ENCODE data around the gene PPP1R13B. TPM values are rescaled to one million over a fixed set of nuclear protein-coding genes. Genes with fewer than 3 reads are reported as not detected.
"Not testable (repeated sequence)": the region's sequence is repeated elsewhere in the genome, so short reads cannot be mapped to it uniquely, and the experiment has no call there.

PPP1R13B gene
- total RNA-seq, 1 experiment from 2014 or later: 19.0 TPM

DNA sequence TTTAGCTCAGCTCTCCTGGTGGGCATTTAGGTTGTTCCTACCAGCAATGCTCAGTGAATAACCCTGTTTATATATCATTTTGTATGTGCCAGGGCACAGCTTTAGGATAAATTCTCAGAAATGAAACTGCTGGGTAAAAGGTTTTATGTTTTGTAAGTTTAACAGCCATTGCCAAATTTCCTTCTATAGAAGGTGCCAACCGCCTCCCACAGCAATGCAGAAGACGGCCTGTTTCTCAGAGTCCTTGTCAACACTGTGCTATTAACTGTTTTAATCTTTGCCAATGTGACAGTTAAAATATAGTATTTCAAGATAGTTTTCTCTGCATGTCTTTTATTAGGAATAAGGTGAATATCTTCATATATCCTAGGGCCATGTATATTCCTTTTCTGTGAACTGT lies 65.0 kb downstream of the PPP1R13B start:
- no peaks in the 10 kb centered on the region for H3K27me3 ChIP-seq (ENCODE audit: control insufficient read depth, insufficient read depth, low read length)
- no peaks in the 10 kb centered on the region for H3K36me3 ChIP-seq (ENCODE audit: control insufficient read depth, insufficient read depth, low read length)
- H3K27ac ChIP-seq (ENCODE audit: low read length): no peak overlapping the region
- H3K4me3 ChIP-seq (ENCODE audit: low read depth in 2 of 2, low read length in 2 of 2): no peak overlapping the region
- no peak for DNase-seq (ENCODE audit: low read depth, low spot score)
- ChIA-PET POLR2A (no interaction called here), CTCF (interaction anchor here (0.5 kb wide), 1 partner anchor 42 kb away, joined by 9 read pairs; no protein-coding TSS in a partner anchor)
- H3K9me3 ChIP-seq (ENCODE audit: control insufficient read depth, insufficient read depth, low read depth, low read length): no peaks in the 10 kb centered on the region
- intact Hi-C loops (cut with micrococcal nuclease; ENCODE audit: unreplicated experiment) (no loop called here), in situ Hi-C loops (cut with HindIII; ENCODE audit: low pct_unique_long_range_greater_than_20kb, low sequenced_read_pairs) (no loop called here)
- TF ChIP-seq, protein P1, sequence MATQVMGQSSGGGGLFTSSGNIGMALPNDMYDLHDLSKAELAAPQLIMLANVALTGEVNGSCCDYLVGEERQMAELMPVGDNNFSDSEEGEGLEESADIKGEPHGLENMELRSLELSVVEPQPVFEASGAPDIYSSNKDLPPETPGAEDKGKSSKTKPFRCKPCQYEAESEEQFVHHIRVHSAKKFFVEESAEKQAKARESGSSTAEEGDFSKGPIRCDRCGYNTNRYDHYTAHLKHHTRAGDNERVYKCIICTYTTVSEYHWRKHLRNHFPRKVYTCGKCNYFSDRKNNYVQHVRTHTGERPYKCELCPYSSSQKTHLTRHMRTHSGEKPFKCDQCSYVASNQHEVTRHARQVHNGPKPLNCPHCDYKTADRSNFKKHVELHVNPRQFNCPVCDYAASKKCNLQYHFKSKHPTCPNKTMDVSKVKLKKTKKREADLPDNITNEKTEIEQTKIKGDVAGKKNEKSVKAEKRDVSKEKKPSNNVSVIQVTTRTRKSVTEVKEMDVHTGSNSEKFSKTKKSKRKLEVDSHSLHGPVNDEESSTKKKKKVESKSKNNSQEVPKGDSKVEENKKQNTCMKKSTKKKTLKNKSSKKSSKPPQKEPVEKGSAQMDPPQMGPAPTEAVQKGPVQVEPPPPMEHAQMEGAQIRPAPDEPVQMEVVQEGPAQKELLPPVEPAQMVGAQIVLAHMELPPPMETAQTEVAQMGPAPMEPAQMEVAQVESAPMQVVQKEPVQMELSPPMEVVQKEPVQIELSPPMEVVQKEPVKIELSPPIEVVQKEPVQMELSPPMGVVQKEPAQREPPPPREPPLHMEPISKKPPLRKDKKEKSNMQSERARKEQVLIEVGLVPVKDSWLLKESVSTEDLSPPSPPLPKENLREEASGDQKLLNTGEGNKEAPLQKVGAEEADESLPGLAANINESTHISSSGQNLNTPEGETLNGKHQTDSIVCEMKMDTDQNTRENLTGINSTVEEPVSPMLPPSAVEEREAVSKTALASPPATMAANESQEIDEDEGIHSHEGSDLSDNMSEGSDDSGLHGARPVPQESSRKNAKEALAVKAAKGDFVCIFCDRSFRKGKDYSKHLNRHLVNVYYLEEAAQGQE (IDR thresholded peaks at IDR 0.05; ENCODE audit: insufficient read depth in 1 of 2, low read depth in 2 of 2, low read length in 1 of 2): no peak
- TF ChIP-seq, protein P2, sequence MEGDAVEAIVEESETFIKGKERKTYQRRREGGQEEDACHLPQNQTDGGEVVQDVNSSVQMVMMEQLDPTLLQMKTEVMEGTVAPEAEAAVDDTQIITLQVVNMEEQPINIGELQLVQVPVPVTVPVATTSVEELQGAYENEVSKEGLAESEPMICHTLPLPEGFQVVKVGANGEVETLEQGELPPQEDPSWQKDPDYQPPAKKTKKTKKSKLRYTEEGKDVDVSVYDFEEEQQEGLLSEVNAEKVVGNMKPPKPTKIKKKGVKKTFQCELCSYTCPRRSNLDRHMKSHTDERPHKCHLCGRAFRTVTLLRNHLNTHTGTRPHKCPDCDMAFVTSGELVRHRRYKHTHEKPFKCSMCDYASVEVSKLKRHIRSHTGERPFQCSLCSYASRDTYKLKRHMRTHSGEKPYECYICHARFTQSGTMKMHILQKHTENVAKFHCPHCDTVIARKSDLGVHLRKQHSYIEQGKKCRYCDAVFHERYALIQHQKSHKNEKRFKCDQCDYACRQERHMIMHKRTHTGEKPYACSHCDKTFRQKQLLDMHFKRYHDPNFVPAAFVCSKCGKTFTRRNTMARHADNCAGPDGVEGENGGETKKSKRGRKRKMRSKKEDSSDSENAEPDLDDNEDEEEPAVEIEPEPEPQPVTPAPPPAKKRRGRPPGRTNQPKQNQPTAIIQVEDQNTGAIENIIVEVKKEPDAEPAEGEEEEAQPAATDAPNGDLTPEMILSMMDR (IDR thresholded peaks at IDR 0.05): no peak
- TF ChIP-seq SIN3A (IDR thresholded peaks at IDR 0.05; ENCODE audit: borderline replicate concordance, insufficient read depth, low read depth, low read length): no peak
- no peak for TF ChIP-seq POLR2AphosphoS5 (IDR thresholded peaks at IDR 0.05; ENCODE audit: low read depth, low read length)
- no peak for TF ChIP-seq TCF7L2 (IDR thresholded peaks at IDR 0.05; ENCODE audit: low read depth, low read length)
- H3K4me1 ChIP-seq (ENCODE audit: control insufficient read depth, insufficient read depth, low read length): no peaks in the 10 kb centered on the region
- ATAC-seq: no peak
- no TSS peak for BruUV-seq (replicated peaks)

DNA sequence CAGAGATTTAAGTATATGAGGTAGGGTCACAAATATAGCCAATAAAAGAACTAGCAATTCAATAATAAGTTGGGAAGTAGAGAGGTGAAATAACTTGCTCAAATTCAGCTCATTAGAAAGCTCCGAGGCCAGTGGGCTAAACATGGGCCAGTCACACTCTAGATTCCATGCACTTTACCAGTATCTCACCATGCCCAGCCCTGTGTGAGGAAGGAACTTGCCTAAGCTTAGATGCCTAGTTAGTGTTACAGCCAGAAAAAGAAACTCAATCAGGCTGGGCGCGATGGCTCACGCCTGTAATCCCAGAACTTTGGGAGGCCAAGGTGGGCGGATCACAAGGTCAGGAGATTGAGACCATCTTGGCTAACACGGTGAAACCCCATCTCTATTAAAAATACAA lies 71.1 kb downstream of the PPP1R13B start:
- H3K4me3 ChIP-seq (ENCODE audit: low read depth in 2 of 2, low read length in 2 of 2); BruUV-seq (replicated peaks); POLR2A ChIA-PET; DNase-seq (ENCODE audit: low read depth, low spot score); H3K27ac ChIP-seq (ENCODE audit: low read length); in situ Hi-C loops (cut with HindIII; ENCODE audit: low pct_unique_long_range_greater_than_20kb, low sequenced_read_pairs); H3K9me3 ChIP-seq (ENCODE audit: control insufficient read depth, insufficient read depth, low read depth, low read length); intact Hi-C loops (cut with micrococcal nuclease; ENCODE audit: unreplicated experiment); H3K36me3 ChIP-seq (ENCODE audit: control insufficient read depth, insufficient read depth, low read length); ATAC-seq; H3K27me3 ChIP-seq (ENCODE audit: control insufficient read depth, insufficient read depth, low read length); CTCF ChIA-PET; H3K4me1 ChIP-seq (ENCODE audit: control insufficient read depth, insufficient read depth, low read length): not testable (repeated sequence)

DNA sequence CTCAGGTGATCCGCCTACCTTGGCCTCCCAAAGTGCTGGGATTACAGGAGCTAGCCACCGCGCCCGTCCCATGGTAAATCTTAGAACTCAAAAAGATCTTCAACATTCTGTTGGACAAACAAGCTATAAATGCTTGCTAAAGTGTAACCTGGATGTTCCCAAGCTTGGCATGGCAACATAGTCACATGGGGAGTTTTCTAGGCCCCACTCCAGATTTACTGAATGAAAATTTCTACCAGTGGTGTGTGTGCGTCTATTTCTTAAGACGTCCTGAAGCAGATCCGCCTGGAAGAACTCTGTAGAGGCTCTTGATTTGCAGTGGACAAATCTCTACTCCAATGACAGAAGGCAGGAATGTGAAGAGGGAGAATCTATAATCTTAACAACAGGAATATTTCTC lies 71.9 kb downstream of the PPP1R13B start:
- DNase-seq (ENCODE audit: low read depth, low spot score) (no peak), ATAC-seq (no peak)
- intact Hi-C loops (cut with micrococcal nuclease; ENCODE audit: unreplicated experiment): no loop called here
- ChIA-PET POLR2A (no interaction called here), CTCF (no interaction called here)
- BruUV-seq (replicated peaks): no TSS peak
- no peaks in the 10 kb centered on the region for H3K36me3 ChIP-seq (ENCODE audit: control insufficient read depth, insufficient read depth, low read length)
- H3K4me3 ChIP-seq (ENCODE audit: low read depth in 2 of 2, low read length in 2 of 2): no peak overlapping the region
- H3K27me3 ChIP-seq (ENCODE audit: control insufficient read depth, insufficient read depth, low read length): no peaks in the 10 kb centered on the region
- H3K4me1 ChIP-seq (ENCODE audit: control insufficient read depth, insufficient read depth, low read length): no peaks in the 10 kb centered on the region
- in situ Hi-C loops (cut with HindIII; ENCODE audit: low pct_unique_long_range_greater_than_20kb, low sequenced_read_pairs): no loop called here
- no peak overlapping the region for H3K27ac ChIP-seq (ENCODE audit: low read length)
- H3K9me3 ChIP-seq (ENCODE audit: control insufficient read depth, insufficient read depth, low read depth, low read length): no peaks in the 10 kb centered on the region
- no peak for TF ChIP-seq TCF7L2 (IDR thresholded peaks at IDR 0.05; ENCODE audit: low read depth, low read length)
- TF ChIP-seq SIN3A (IDR thresholded peaks at IDR 0.05; ENCODE audit: borderline replicate concordance, insufficient read depth, low read depth, low read length): no peak
- TF ChIP-seq, protein P1 (IDR thresholded peaks at IDR 0.05; ENCODE audit: insufficient read depth in 1 of 2, low read depth in 2 of 2, low read length in 1 of 2): no peak
- no peak for TF ChIP-seq POLR2AphosphoS5 (IDR thresholded peaks at IDR 0.05; ENCODE audit: low read depth, low read length)
- TF ChIP-seq, protein P2 (IDR thresholded peaks at IDR 0.05): no peak
